Neural cell (in vitro differentiated cells): ENCODE measurements around the gene EYS. TPM values are rescaled to one million over a fixed set of nuclear protein-coding genes. Genes with fewer than 3 reads are reported as not detected.

Experiments used
- H2AFZ ChIP-seq: fragments of 200-600, 300-800 bp; sonication (generic), shearing (Covaris generic); 2 replicates; pipeline ENCODE4 v1.6.0; 2014; ENCODE audit warnings: low read depth, mild to moderate bottlenecking, antibody characterized with exemption, low read length, moderate library complexity
- H3F3A ChIP-seq: fragments of 200-600 bp; shearing (Covaris generic); 2 replicates; pipeline ENCODE4 v1.6.1; 2016; ENCODE audit warnings: mild to moderate bottlenecking, moderate library complexity, mixed read lengths, antibody characterized with exemption, low read length; ENCODE audit not compliant: insufficient read depth, poor library complexity, severe bottlenecking
- H3K27ac ChIP-seq: fragments of 200-600, 300-800 bp; sonication (generic), shearing (Covaris generic); 2 replicates; pipeline ENCODE4 v1.5.1; 2014; ENCODE audit warnings: mild to moderate bottlenecking, low read length, moderate library complexity
- H3K27me3 ChIP-seq: fragments of 300-800, 200-600 bp; sonication (generic), shearing (Covaris generic); 2 replicates; pipeline ENCODE4 v1.6.0; 2014; ENCODE audit warnings: mild to moderate bottlenecking, low read depth, low read length, moderate library complexity; ENCODE audit not compliant: insufficient read depth
- H3K36me3 ChIP-seq: fragments of 300-800, 200-600 bp; sonication (generic), shearing (Covaris generic); 2 replicates; pipeline ENCODE4 v1.5.1; 2014; ENCODE audit warnings: mild to moderate bottlenecking, antibody characterized with exemption, low read length, moderate library complexity; ENCODE audit not compliant: insufficient read depth
- H3K4me2 ChIP-seq: fragments of 300-800, 200-600 bp; sonication (generic), shearing (Covaris generic); 2 replicates; pipeline ENCODE4 v1.6.0; 2014; ENCODE audit warnings: mild to moderate bottlenecking, low read length
- H3K4me3 ChIP-seq: fragments of 300-800, 200-600 bp; sonication (generic), shearing (Covaris generic); 2 replicates; pipeline ENCODE4 v1.5.1; 2014; ENCODE audit warnings: mild to moderate bottlenecking, low read length, moderate library complexity
- H3K79me2 ChIP-seq: fragments of 200-600 bp; shearing (Covaris generic); replicated peaks from 2 replicates; pipeline ENCODE4 v1.6.0; 2014; ENCODE audit warnings: mild to moderate bottlenecking, low read length, moderate library complexity; ENCODE audit not compliant: insufficient read depth
- H3K9ac ChIP-seq: fragments of 300-800, 200-600 bp; sonication (generic), shearing (Covaris generic); 2 replicates; pipeline ENCODE4 v1.6.1; 2016; ENCODE audit warnings: mild to moderate bottlenecking, low read length, mixed read lengths
- H3K9me2 ChIP-seq: fragments of 200-600 bp; shearing (Covaris generic); 2 replicates; pipeline ENCODE4 v1.6.1; 2016; ENCODE audit warnings: mild to moderate bottlenecking, low read length, mixed read lengths; ENCODE audit not compliant: insufficient read depth
- H3K9me3 ChIP-seq: fragments of 200-600, 300-800 bp; sonication (generic), shearing (Covaris generic); 2 replicates; pipeline ENCODE4 v1.6.1; 2016; ENCODE audit warnings: mild to moderate bottlenecking, mixed run types, low read length, moderate library complexity, mixed read lengths
- H4K20me1 ChIP-seq: fragments of 200-600 bp; shearing (Covaris generic); 2 replicates; pipeline ENCODE4 v1.6.1; 2016; ENCODE audit warnings: mild to moderate bottlenecking, mixed run types; ENCODE audit not compliant: insufficient read depth
- EP300 ChIP-seq: fragments of 450-650 bp; conservative IDR thresholded peaks from 2 replicates; pipeline ENCODE4 v1.6.1; 2014; ENCODE audit warnings: antibody characterized with exemption, mild to moderate bottlenecking, moderate library complexity; ENCODE audit not compliant: poor library complexity, severe bottlenecking
- MXI1 ChIP-seq: fragments of 450-650 bp; conservative IDR thresholded peaks from 2 replicates; pipeline ENCODE4 v1.6.1; 2014; ENCODE audit warnings: antibody characterized with exemption, mild to moderate bottlenecking; ENCODE audit not compliant: poor library complexity, severe bottlenecking
- POLR2AphosphoS5 ChIP-seq: IDR thresholded peaks from 2 replicates; pipeline ENCODE4 v1.6.1; 2012
- RAD21 ChIP-seq: fragments of 450-650 bp; conservative IDR thresholded peaks from 2 replicates; pipeline ENCODE4 v1.6.1; 2014; ENCODE audit warnings: antibody characterized with exemption, mild to moderate bottlenecking, moderate library complexity
- SMC3 ChIP-seq: fragments of 450-650 bp; conservative IDR thresholded peaks from 2 replicates; pipeline ENCODE4 v1.6.1; 2014; ENCODE audit warnings: antibody characterized with exemption, mild to moderate bottlenecking, moderate library complexity; ENCODE audit not compliant: poor library complexity
- TAF1 ChIP-seq: IDR thresholded peaks from 2 replicates; pipeline ENCODE4 v1.6.1; 2012; ENCODE audit warnings: low read depth
- polyA plus RNA-seq: library from polyadenylated mRNA; depleted of rRNA; stranded (reverse); fragments of >200 nt; gene quantifications from 2 replicates; pipeline ENCODE4 v1.2.3, GENCODE V29; 2014
- TF ChIP-seq, protein P1 (sequence below): IDR thresholded peaks from 2 replicates; pipeline ENCODE4 v1.6.1; 2012; ENCODE audit warnings: borderline replicate concordance
- TF ChIP-seq, protein P2 (sequence below): fragments of 450-650 bp; IDR thresholded peaks from 2 replicates; pipeline ENCODE4 v1.5.1; 2014; ENCODE audit warnings: antibody characterized with exemption, mild to moderate bottlenecking, moderate library complexity; ENCODE audit not compliant: poor library complexity, severe bottlenecking

The EYS gene
- polyA plus RNA-seq, 1 donor from 2014 or later = 0.38 TPM

DNA sequence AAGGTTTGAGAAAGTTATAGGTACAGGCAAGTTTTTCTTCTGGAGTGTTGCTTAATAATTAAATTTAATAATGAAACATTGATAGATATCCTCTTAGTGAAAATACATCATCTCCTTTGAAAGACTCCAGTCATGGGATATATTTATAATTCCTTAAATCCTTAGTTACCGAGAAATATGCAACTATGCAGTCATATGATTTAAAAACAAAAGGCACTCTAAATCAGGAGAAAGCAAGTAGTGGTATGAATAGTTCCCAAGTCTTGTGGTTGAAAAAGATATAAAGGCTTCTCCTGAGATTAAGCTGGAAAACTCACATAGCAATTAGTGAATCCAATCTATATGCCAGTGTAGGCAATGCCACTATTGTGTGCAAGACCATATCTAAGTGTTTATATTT lies 475.4 kb downstream of the EYS start:
- Histone ChIP-seq H4K20me1 (no peaks in the 10 kb centered on the region), H3K79me2 (no peaks in the 10 kb centered on the region), H3K27ac (no peak overlapping the region), H3K4me2 (no peak overlapping the region), H3K4me3 (no peak overlapping the region), H2AFZ (no peak overlapping the region), H3F3A (no peaks in the 10 kb centered on the region), H3K9ac (no peak overlapping the region), H3K27me3 (no peaks in the 10 kb centered on the region), H3K36me3 (no peaks in the 10 kb centered on the region), H3K9me2 (no peaks in the 10 kb centered on the region), H3K9me3 (no peaks in the 10 kb centered on the region)
- TF ChIP-seq, protein P1, sequence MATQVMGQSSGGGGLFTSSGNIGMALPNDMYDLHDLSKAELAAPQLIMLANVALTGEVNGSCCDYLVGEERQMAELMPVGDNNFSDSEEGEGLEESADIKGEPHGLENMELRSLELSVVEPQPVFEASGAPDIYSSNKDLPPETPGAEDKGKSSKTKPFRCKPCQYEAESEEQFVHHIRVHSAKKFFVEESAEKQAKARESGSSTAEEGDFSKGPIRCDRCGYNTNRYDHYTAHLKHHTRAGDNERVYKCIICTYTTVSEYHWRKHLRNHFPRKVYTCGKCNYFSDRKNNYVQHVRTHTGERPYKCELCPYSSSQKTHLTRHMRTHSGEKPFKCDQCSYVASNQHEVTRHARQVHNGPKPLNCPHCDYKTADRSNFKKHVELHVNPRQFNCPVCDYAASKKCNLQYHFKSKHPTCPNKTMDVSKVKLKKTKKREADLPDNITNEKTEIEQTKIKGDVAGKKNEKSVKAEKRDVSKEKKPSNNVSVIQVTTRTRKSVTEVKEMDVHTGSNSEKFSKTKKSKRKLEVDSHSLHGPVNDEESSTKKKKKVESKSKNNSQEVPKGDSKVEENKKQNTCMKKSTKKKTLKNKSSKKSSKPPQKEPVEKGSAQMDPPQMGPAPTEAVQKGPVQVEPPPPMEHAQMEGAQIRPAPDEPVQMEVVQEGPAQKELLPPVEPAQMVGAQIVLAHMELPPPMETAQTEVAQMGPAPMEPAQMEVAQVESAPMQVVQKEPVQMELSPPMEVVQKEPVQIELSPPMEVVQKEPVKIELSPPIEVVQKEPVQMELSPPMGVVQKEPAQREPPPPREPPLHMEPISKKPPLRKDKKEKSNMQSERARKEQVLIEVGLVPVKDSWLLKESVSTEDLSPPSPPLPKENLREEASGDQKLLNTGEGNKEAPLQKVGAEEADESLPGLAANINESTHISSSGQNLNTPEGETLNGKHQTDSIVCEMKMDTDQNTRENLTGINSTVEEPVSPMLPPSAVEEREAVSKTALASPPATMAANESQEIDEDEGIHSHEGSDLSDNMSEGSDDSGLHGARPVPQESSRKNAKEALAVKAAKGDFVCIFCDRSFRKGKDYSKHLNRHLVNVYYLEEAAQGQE = no peak
- TF ChIP-seq MXI1 (no peak), POLR2AphosphoS5 (no peak), EP300 (no peak)
- TF ChIP-seq, protein P2, sequence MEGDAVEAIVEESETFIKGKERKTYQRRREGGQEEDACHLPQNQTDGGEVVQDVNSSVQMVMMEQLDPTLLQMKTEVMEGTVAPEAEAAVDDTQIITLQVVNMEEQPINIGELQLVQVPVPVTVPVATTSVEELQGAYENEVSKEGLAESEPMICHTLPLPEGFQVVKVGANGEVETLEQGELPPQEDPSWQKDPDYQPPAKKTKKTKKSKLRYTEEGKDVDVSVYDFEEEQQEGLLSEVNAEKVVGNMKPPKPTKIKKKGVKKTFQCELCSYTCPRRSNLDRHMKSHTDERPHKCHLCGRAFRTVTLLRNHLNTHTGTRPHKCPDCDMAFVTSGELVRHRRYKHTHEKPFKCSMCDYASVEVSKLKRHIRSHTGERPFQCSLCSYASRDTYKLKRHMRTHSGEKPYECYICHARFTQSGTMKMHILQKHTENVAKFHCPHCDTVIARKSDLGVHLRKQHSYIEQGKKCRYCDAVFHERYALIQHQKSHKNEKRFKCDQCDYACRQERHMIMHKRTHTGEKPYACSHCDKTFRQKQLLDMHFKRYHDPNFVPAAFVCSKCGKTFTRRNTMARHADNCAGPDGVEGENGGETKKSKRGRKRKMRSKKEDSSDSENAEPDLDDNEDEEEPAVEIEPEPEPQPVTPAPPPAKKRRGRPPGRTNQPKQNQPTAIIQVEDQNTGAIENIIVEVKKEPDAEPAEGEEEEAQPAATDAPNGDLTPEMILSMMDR = no peak

DNA sequence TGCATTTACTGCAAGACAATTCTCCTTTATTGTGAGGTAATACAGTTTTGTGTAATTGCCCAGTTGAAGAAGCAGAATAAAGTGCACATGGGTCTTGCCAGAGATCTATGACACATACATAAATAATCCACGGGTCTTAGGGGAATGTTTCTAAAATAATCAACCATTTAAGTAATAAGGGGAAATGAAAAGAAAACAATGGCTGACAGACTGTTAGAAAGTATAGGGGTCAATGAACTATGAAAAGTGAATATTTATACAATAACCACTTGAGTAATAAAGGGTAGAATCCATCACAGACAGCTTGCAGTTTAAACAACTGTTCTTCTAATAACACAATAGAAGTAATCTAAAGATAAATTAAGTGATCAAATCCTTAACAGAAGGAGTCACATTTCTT lies 477.2 kb downstream of the EYS start:
- H3K9ac ChIP-seq = no peak overlapping the region
- no peaks in the 10 kb centered on the region for H3K9me3 ChIP-seq
- no peak overlapping the region for H3K4me3 ChIP-seq
- no peaks in the 10 kb centered on the region for H3K27me3 ChIP-seq
- H3K27ac ChIP-seq = no peak overlapping the region
- no peak overlapping the region for H2AFZ ChIP-seq
- no peak for TF ChIP-seq MXI1
- no peak for TF ChIP-seq TAF1
- H4K20me1 ChIP-seq = no peaks in the 10 kb centered on the region
- no peak overlapping the region for H3K4me2 ChIP-seq
- no peaks in the 10 kb centered on the region for H3K9me2 ChIP-seq
- H3K79me2 ChIP-seq = no peaks in the 10 kb centered on the region
- no peaks in the 10 kb centered on the region for H3K36me3 ChIP-seq
- H3F3A ChIP-seq = no peaks in the 10 kb centered on the region

DNA sequence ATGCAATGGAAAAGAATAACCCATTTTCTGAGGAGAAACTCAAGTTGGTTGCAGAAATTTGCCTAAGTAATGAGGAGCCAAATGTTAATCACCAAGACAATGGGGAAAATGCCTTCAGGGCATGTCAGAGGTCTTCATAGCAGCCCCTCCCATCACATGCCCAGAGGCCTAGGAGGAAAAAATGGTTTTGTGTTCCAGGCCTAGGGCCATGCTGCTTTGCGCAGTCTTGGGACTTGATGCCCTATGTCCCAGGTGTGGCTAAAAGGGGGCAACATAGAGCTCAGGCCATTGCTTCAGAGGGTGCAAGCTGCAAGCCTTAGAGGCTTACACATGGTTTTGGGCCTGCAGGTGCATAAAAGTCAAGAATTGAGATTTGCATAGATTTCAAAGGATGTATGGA lies 485.9 kb downstream of the EYS start:
- Histone ChIP-seq H3K9me3 (peaks cover 3% of the 10 kb centered on the region), H3F3A (no peaks in the 10 kb centered on the region), H3K9ac (no peak overlapping the region), H2AFZ (no peak overlapping the region), H3K27me3 (no peaks in the 10 kb centered on the region), H3K4me2 (no peak overlapping the region), H3K36me3 (no peaks in the 10 kb centered on the region), H3K4me3 (no peak overlapping the region), H3K27ac (no peak overlapping the region), H3K79me2 (no peaks in the 10 kb centered on the region), H3K9me2 (no peaks in the 10 kb centered on the region), H4K20me1 (no peaks in the 10 kb centered on the region)
- TF ChIP-seq TAF1 (no peak), POLR2AphosphoS5 (no peak), SMC3 (no peak), RAD21 (no peak)
